GM23338 (cell line): ENCODE measurements around the gene SLC22A4. TPM values are rescaled to one million over a fixed set of nuclear protein-coding genes. Genes with fewer than 3 reads are reported as not detected.

Experiments
- ATAC-seq: fragments of 200-7000 bp; cut with Tn5 transposase; 3 replicates; pipeline ENCODE4 v1.9.1; 2020
- DNase-seq: peaks from one replicate; pipeline ENCODE4 v3.0.0-alpha.2; 2015; ENCODE audit warnings: low spot score
- H2AFZ ChIP-seq: fragments of 200-600 bp; sonication (generic); 2 replicates; pipeline ENCODE4 v1.8.0; 2016; ENCODE audit warnings: antibody characterized with exemption, mild to moderate bottlenecking, moderate library complexity
- H3F3A ChIP-seq: fragments of 200-600 bp; sonication (generic); replicated peaks from 2 replicates; pipeline ENCODE4 v1.8.0; 2017; ENCODE audit warnings: antibody characterized with exemption, mixed run types, low read depth
- H3K27ac ChIP-seq: fragments of 200-600 bp; sonication (generic); 2 replicates; pipeline ENCODE4 v1.6.1; 2016; ENCODE audit warnings: low read depth
- H3K27me3 ChIP-seq: fragments of 200-600 bp; sonication (generic); 2 replicates; pipeline ENCODE4 v1.8.0; 2016; ENCODE audit warnings: mild to moderate bottlenecking, mixed run types, moderate library complexity; ENCODE audit not compliant: insufficient read depth
- H3K36me3 ChIP-seq: fragments of 200-600 bp; sonication (generic); 2 replicates; pipeline ENCODE4 v1.8.0; 2016; ENCODE audit warnings: mild to moderate bottlenecking; ENCODE audit not compliant: insufficient read depth
- H3K4me1 ChIP-seq: fragments of 200-600 bp; sonication (generic); 2 replicates; pipeline ENCODE4 v1.8.0; 2016; ENCODE audit warnings: mild to moderate bottlenecking, moderate library complexity; ENCODE audit not compliant: insufficient read depth
- H3K4me2 ChIP-seq: fragments of 200-600 bp; sonication (generic); 2 replicates; pipeline ENCODE4 v1.7.1; 2017; ENCODE audit warnings: mixed run types
- H3K4me3 ChIP-seq: fragments of 200-600 bp; sonication (generic); 2 replicates; pipeline ENCODE4 v1.6.1; 2016; ENCODE audit warnings: mixed run types
- H3K79me2 ChIP-seq: fragments of 200-600 bp; sonication (generic); replicated peaks from 2 replicates; pipeline ENCODE4 v1.8.0; 2017; ENCODE audit warnings: mild to moderate bottlenecking; ENCODE audit not compliant: insufficient read depth
- H3K9me2 ChIP-seq: fragments of 200-600 bp; sonication (generic); 2 replicates; pipeline ENCODE4 v1.8.0; 2017; ENCODE audit not compliant: insufficient read depth
- H4K20me1 ChIP-seq: fragments of 200-600 bp; sonication (generic); replicated peaks from 2 replicates; pipeline ENCODE4 v1.8.0; 2017; ENCODE audit warnings: mild to moderate bottlenecking; ENCODE audit not compliant: insufficient read depth
- H3K27ac Mint-ChIP-seq: 2 replicates; pipeline ENCODE4 v1.8.0; 2020; ENCODE audit warnings: inconsistent platforms, mild to moderate bottlenecking, moderate library complexity, mixed read lengths
- H3K27me3 Mint-ChIP-seq: 3 replicates; pipeline ENCODE4 v1.8.0; 2022; ENCODE audit warnings: low read depth, mild to moderate bottlenecking, moderate library complexity, mixed read lengths, inconsistent platforms; ENCODE audit not compliant: insufficient read depth, poor library complexity
- H3K36me3 Mint-ChIP-seq: 3 replicates; pipeline ENCODE4 v1.8.0; 2021; ENCODE audit warnings: low read depth, mild to moderate bottlenecking, inconsistent platforms, moderate library complexity, mixed read lengths
- H3K4me1 Mint-ChIP-seq: 3 replicates; pipeline ENCODE4 v1.8.0; 2020; ENCODE audit warnings: mild to moderate bottlenecking, inconsistent platforms, mixed read lengths
- H3K4me3 Mint-ChIP-seq: 3 replicates; pipeline ENCODE4 v1.8.0; 2021; ENCODE audit warnings: moderate library complexity, mild to moderate bottlenecking, inconsistent platforms, mixed read lengths
- H3K9me3 Mint-ChIP-seq: 3 replicates; pipeline ENCODE4 v1.8.0; 2020; ENCODE audit warnings: moderate library complexity, mild to moderate bottlenecking, inconsistent platforms, mixed read lengths
- CREB1 ChIP-seq: fragments of 250-450 bp; sonication (Bioruptor Pico); IDR thresholded peaks from 2 replicates; pipeline ENCODE4 v1.5.0; 2020; ENCODE audit warnings: low read depth, mild to moderate bottlenecking, moderate library complexity
- EZH2 ChIP-seq: fragments of 200-600 bp; sonication (generic); IDR thresholded peaks from one replicate; pipeline ENCODE4 v1.8.0; 2017; ENCODE audit warnings: antibody characterized with exemption, mild to moderate bottlenecking, low read depth; ENCODE audit not compliant: unreplicated experiment
- JUNB ChIP-seq: IDR thresholded peaks from one replicate; pipeline ENCODE4 v1.6.1; 2016; ENCODE audit warnings: antibody characterized with exemption; ENCODE audit not compliant: unreplicated experiment
- NANOG ChIP-seq: IDR thresholded peaks from 2 replicates; pipeline ENCODE4 v1.6.1; 2016; ENCODE audit warnings: antibody characterized with exemption, borderline replicate concordance
- POLR2AphosphoS5 ChIP-seq: IDR thresholded peaks from 2 replicates; pipeline ENCODE4 v1.6.1; 2016; ENCODE audit warnings: antibody characterized with exemption, low read depth
- STAT1 ChIP-seq: IDR thresholded peaks from one replicate; pipeline ENCODE4 v1.6.1; 2016; ENCODE audit warnings: antibody characterized with exemption; ENCODE audit not compliant: unreplicated experiment
- ZNF331 ChIP-seq: fragments of 250-450 bp; sonication (Bioruptor Pico); IDR thresholded peaks from 2 replicates; pipeline ENCODE4 v1.5.0; 2020; ENCODE audit warnings: low read depth, mild to moderate bottlenecking, moderate library complexity
- polyA plus RNA-seq: library from polyadenylated mRNA; unstranded; fragments of >200 nt; fragmentation: Nextera tagmentation; extraction: Ambion mirVana; gene quantifications from 2 replicates; pipeline ENCODE4 v1.2.1, GENCODE V29; 2016
- total RNA-seq: library from RNA; depleted of rRNA; stranded (reverse); fragments of >200 nt; shearing (Covaris generic); gene quantifications from 2 replicates; pipeline ENCODE4 v1.2.3, GENCODE V29; 2014
- TF ChIP-seq, protein P1 (sequence below), 2 experiments: fragments of 200-600 bp in 1 of 2; sonication (generic) in 1 of 2; conservative IDR thresholded peaks; 2 replicates each; pipeline versions ENCODE4 v1.5.1 to v1.6.1; 2016 to 2017; ENCODE audit warnings: antibody characterized with exemption in 2 of 2, low read depth in 2 of 2, mild to moderate bottlenecking in 2 of 2, moderate library complexity in 1 of 2
- TF ChIP-seq, protein P2 (sequence below): fragments of 250-450 bp; sonication (Bioruptor Pico); IDR thresholded peaks from 2 replicates; pipeline ENCODE4 v1.5.0; 2020; ENCODE audit warnings: mild to moderate bottlenecking, moderate library complexity
- TF ChIP-seq, protein P3 (sequence below): IDR thresholded peaks from one replicate; pipeline ENCODE4 v1.6.1; 2018; ENCODE audit warnings: antibody characterized with exemption; ENCODE audit not compliant: unreplicated experiment

Gene SLC22A4
- total and polyA plus RNA-seq, 2 experiments from 2014 or later, result 0.28 to 0.40 TPM

- Histone ChIP-seq H4K20me1 (no peaks in the 10 kb centered on the region), H2AFZ (no peak overlapping the region), H3K9me2 (no peaks in the 10 kb centered on the region), H3K4me1 (peaks cover 13% of the 10 kb centered on the region), H3K79me2 (no peaks in the 10 kb centered on the region), H3K4me3 (no peak overlapping the region), H3F3A (no peaks in the 10 kb centered on the region), H3K4me2 (no peak overlapping the region), H3K27me3 (no peaks in the 10 kb centered on the region), H3K36me3 (no peaks in the 10 kb centered on the region), H3K27ac (no peak overlapping the region)
- Mint-ChIP-seq H3K4me3 (no peak overlapping the region), H3K27me3 (peaks cover 6% of the 10 kb centered on the region), H3K9me3 (no peaks in the 10 kb centered on the region; the same call in 2 of the 3 replicates), H3K4me1 (peaks cover 13% of the 10 kb centered on the region), H3K27ac (no peak overlapping the region), H3K36me3 (no peaks in the 10 kb centered on the region)
- no peak for ATAC-seq
- no peak for DNase-seq
- no peak for TF ChIP-seq NANOG
These were observed 33.2 kb downstream of the SLC22A4 start for GRCh38 chr5:132327252-132327955.

DNA sequence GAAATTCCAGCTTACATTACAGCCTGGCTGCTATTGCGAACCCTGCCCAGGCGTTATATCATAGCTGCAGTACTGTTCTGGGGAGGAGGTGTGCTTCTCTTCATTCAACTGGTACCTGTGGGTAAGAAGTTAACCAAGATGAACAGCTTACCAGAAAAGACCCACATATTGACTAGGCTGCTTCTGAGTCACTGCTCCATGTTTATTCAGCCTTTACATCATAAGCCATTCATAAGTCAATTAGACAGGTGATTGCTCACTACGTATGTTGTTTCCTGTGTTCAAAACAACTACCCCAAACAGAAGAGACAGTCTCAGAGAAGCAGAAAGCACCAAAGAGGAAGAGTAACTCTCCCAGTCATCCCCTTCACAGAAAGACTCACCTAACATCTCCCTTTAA is 40.6 kb downstream of the SLC22A4 start:
- Histone ChIP-seq H3K4me2 (no peak overlapping the region), H3K27me3 (no peaks in the 10 kb centered on the region), H3F3A (no peaks in the 10 kb centered on the region), H3K36me3 (no peaks in the 10 kb centered on the region), H3K4me1 (0 out of 2 replicates have a peak, but pooled peaks cover 3% of the 10 kb centered on the region), H3K27ac (no peak overlapping the region), H3K79me2 (no peaks in the 10 kb centered on the region), H3K4me3 (no peak overlapping the region), H4K20me1 (no peaks in the 10 kb centered on the region), H3K9me2 (no peaks in the 10 kb centered on the region), H2AFZ (no peak overlapping the region)
- Mint-ChIP-seq H3K4me1 (peaks cover 23% of the 10 kb centered on the region; the same call in 2 of the 3 replicates), H3K4me3 (no peak overlapping the region), H3K27me3 (peaks cover 3% of the 10 kb centered on the region), H3K36me3 (peaks cover 10% of the 10 kb centered on the region; the same call in 1 of the 3 replicates), H3K27ac (no peak overlapping the region), H3K9me3 (peaks cover 12% of the 10 kb centered on the region)
- DNase-seq (no peak), ATAC-seq (no peak)
- TF ChIP-seq NANOG (no peak), STAT1 (no peak), ZNF331 (no peak), POLR2AphosphoS5 (no peak), JUNB (no peak), CREB1 (no peak), EZH2 (no peak)
- TF ChIP-seq, protein P1, sequence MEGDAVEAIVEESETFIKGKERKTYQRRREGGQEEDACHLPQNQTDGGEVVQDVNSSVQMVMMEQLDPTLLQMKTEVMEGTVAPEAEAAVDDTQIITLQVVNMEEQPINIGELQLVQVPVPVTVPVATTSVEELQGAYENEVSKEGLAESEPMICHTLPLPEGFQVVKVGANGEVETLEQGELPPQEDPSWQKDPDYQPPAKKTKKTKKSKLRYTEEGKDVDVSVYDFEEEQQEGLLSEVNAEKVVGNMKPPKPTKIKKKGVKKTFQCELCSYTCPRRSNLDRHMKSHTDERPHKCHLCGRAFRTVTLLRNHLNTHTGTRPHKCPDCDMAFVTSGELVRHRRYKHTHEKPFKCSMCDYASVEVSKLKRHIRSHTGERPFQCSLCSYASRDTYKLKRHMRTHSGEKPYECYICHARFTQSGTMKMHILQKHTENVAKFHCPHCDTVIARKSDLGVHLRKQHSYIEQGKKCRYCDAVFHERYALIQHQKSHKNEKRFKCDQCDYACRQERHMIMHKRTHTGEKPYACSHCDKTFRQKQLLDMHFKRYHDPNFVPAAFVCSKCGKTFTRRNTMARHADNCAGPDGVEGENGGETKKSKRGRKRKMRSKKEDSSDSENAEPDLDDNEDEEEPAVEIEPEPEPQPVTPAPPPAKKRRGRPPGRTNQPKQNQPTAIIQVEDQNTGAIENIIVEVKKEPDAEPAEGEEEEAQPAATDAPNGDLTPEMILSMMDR (conservative IDR thresholded peaks at IDR 0.05; ENCODE audit: low read depth in 2 of 2), result no peak
- TF ChIP-seq, protein P2, sequence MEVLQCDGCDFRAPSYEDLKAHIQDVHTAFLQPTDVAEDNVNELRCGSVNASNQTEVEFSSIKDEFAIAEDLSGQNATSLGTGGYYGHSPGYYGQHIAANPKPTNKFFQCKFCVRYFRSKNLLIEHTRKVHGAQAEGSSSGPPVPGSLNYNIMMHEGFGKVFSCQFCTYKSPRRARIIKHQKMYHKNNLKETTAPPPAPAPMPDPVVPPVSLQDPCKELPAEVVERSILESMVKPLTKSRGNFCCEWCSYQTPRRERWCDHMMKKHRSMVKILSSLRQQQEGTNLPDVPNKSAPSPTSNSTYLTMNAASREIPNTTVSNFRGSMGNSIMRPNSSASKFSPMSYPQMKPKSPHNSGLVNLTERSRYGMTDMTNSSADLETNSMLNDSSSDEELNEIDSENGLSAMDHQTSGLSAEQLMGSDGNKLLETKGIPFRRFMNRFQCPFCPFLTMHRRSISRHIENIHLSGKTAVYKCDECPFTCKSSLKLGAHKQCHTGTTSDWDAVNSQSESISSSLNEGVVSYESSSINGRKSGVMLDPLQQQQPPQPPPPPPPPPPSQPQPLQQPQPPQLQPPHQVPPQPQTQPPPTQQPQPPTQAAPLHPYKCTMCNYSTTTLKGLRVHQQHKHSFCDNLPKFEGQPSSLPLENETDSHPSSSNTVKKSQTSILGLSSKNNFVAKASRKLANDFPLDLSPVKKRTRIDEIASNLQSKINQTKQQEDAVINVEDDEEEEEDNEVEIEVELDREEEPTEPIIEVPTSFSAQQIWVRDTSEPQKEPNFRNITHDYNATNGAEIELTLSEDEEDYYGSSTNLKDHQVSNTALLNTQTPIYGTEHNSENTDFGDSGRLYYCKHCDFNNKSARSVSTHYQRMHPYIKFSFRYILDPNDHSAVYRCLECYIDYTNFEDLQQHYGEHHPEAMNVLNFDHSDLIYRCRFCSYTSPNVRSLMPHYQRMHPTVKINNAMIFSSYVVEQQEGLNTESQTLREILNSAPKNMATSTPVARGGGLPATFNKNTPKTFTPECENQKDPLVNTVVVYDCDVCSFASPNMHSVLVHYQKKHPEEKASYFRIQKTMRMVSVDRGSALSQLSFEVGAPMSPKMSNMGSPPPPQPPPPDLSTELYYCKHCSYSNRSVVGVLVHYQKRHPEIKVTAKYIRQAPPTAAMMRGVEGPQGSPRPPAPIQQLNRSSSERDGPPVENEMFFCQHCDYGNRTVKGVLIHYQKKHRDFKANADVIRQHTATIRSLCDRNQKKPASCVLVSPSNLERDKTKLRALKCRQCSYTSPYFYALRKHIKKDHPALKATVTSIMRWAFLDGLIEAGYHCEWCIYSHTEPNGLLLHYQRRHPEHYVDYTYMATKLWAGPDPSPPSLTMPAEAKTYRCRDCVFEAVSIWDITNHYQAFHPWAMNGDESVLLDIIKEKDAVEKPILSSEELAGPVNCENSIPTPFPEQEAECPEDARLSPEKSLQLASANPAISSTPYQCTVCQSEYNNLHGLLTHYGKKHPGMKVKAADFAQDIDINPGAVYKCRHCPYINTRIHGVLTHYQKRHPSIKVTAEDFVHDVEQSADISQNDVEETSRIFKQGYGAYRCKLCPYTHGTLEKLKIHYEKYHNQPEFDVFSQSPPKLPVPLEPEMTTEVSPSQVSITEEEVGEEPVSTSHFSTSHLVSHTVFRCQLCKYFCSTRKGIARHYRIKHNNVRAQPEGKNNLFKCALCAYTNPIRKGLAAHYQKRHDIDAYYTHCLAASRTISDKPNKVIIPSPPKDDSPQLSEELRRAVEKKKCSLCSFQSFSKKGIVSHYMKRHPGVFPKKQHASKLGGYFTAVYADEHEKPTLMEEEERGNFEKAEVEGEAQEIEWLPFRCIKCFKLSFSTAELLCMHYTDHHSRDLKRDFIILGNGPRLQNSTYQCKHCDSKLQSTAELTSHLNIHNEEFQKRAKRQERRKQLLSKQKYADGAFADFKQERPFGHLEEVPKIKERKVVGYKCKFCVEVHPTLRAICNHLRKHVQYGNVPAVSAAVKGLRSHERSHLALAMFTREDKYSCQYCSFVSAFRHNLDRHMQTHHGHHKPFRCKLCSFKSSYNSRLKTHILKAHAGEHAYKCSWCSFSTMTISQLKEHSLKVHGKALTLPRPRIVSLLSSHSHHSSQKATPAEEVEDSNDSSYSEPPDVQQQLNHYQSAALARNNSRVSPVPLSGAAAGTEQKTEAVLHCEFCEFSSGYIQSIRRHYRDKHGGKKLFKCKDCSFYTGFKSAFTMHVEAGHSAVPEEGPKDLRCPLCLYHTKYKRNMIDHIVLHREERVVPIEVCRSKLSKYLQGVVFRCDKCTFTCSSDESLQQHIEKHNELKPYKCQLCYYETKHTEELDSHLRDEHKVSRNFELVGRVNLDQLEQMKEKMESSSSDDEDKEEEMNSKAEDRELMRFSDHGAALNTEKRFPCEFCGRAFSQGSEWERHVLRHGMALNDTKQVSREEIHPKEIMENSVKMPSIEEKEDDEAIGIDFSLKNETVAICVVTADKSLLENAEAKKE (CRISPR knock-in tag), result no peak
- TF ChIP-seq, protein P3, sequence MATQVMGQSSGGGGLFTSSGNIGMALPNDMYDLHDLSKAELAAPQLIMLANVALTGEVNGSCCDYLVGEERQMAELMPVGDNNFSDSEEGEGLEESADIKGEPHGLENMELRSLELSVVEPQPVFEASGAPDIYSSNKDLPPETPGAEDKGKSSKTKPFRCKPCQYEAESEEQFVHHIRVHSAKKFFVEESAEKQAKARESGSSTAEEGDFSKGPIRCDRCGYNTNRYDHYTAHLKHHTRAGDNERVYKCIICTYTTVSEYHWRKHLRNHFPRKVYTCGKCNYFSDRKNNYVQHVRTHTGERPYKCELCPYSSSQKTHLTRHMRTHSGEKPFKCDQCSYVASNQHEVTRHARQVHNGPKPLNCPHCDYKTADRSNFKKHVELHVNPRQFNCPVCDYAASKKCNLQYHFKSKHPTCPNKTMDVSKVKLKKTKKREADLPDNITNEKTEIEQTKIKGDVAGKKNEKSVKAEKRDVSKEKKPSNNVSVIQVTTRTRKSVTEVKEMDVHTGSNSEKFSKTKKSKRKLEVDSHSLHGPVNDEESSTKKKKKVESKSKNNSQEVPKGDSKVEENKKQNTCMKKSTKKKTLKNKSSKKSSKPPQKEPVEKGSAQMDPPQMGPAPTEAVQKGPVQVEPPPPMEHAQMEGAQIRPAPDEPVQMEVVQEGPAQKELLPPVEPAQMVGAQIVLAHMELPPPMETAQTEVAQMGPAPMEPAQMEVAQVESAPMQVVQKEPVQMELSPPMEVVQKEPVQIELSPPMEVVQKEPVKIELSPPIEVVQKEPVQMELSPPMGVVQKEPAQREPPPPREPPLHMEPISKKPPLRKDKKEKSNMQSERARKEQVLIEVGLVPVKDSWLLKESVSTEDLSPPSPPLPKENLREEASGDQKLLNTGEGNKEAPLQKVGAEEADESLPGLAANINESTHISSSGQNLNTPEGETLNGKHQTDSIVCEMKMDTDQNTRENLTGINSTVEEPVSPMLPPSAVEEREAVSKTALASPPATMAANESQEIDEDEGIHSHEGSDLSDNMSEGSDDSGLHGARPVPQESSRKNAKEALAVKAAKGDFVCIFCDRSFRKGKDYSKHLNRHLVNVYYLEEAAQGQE, result no peak
